A549 treated with CORT108297 at 1 μM for 4 hours (cell line): ENCODE measurements around the gene SYT8. TPM values are rescaled to one million over a fixed set of nuclear protein-coding genes. Genes with fewer than 3 reads are reported as not detected.

Experiments used
- total RNA-seq: library from RNA; stranded (reverse); fragments of 200-300 nt; extraction: Qiagen RNA extraction; gene quantifications from 5 replicates; pipeline ENCODE4 v1.2.3, GENCODE V29; 2022

SYT8 gene, protein sequence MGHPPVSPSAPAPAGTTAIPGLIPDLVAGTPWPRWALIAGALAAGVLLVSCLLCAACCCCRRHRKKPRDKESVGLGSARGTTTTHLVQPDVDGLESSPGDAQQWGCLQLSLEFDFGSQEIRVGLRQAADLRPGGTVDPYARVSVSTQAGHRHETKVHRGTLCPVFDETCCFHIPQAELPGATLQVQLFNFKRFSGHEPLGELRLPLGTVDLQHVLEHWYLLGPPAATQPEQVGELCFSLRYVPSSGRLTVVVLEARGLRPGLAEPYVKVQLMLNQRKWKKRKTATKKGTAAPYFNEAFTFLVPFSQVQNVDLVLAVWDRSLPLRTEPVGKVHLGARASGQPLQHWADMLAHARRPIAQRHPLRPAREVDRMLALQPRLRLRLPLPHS
- total RNA-seq, result 0.05 to 0.39 TPM (median 0.06 TPM) in 3 of 5 replicates, not detected in the others

DNA sequence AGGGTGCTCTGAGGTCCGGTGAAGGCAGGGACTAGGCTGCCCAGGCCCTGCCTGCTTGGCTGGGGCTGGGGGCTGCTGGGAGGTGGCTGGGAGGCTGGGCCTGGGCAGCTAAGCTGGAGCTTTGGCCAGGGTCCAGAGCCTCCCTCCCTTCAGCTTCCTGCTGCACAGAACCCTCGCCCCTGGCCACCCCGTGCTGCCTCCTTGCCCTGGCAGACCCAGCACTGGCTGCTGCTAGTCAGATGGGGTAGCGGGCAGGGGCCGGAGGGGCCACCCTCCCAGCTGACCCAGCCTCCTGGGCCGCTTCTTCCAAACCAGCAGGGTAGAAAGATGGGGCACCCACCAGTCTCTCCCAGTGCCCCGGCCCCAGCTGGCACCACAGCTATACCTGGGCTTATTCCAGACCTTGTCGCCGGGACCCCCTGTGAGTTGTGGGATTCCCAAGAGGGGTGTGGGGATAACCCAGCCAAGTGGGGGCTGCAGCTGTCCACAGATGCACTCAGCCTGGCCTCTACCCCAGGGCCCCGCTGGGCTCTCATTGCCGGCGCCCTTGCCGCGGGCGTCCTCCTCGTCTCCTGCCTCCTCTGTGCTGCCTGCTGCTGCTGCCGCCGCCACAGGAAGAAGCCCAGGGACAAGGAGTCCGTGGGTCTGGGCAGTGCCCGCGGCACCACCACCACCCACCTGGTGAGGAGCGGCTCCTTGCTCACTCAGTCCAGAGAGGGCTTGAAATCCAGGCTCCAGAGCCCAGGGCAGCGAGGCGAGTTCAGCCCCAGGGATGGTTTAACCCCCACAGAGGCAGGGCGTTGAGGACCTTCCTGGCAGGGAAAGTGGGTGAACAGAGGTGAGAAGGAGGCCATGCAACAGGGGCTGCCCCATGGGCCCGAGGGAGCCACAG is at the start of gene SYT8:
Gene SYT8 (plus strand): TSS at position 212 of the 892 bp plus-strand sequence. CDS start 116 bp downstream, at position 328.

DNA sequence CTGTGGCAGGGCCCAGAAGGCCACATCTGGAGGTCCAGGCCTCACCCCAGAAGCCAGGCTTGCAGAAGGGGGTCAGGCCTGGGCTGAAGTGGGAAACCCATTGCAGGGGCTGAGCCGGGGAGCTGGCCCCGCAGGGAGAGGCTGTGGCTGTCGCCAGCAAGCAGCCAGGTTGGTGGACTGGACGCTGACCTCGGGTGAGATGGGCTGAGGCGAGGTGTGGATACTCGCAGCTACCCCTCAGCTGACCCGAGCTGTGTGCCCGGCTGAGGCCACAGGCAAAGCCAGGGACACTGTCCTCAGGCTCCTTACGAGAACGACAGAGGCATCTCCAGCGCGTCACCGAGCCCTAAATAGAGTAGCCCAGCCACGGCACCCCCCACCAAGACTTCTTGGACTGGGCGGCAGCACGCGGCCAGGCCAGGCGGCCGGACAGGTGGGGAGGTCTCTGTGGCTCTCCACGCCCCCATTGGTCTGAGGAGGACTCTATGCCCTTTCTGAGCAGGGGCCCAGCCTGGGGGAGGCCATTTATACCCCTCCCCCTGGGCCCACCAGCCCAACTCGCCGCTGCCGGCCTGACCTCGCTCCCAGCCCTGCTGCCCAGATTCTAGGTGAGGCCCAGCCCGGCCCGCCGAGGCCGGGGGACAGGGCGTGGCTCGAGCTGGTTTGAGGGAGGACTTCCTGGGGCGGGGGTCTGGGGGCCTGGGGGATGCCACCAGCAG is 3.8 kb downstream of the SYT8 start, which contains the start of gene TNNI2:
Gene TNNI2 (plus strand): TSS at position 556 of the 719 bp plus-strand sequence. CDS start 716 bp downstream, outside the sequence.

DNA sequence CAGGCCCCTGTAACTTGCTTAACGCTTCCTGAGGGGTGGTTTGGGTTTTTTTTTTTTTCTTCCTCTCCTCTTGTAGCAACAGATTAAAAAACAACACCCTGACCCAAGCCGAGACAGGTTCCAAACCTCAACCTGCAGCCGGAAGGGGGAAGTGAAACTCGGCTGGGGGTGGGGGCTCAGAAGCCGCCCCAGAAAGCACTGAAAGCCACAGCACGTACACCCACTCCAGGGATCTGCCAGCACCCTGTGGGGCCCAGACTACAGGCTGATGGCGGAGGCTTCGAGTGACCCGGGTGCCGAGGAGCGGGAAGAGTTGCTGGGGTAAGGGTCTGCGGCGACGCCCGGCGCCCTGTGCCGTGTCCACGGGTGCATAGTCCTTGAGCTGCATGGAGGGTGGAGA is 18.1 kb downstream of the SYT8 start, which contains the start of gene LSP1:
Gene LSP1 (plus strand): TSS at position 208 of the 400 bp plus-strand sequence. CDS start 61 bp downstream, at position 269.

Other genes with a start within 250 kb of the SYT8 start
- gene KRTAP5-1, start 249.7 kb upstream of the SYT8 start, total RNA-seq, result not detected in 5 replicates
- not detected in 5 replicates for gene KRTAP5-2, start 236.7 kb upstream of the SYT8 start, total RNA-seq
- gene KRTAP5-3, start 226.5 kb upstream of the SYT8 start, total RNA-seq, result not detected in 5 replicates
- not detected in 5 replicates for gene KRTAP5-4, start 212.9 kb upstream of the SYT8 start, total RNA-seq
- not detected in 5 replicates for gene KRTAP5-5, start 205.2 kb upstream of the SYT8 start, total RNA-seq
- not detected in 5 replicates for gene KRTAP5-6, start 137.8 kb upstream of the SYT8 start, total RNA-seq
- 0.54 to 1.3 TPM (median 1.2 TPM) in 5 replicates for gene IFITM10, start 84.4 kb upstream of the SYT8 start, total RNA-seq
- gene CTSD, start 71.1 kb upstream of the SYT8 start, total RNA-seq, result 335 to 563 TPM (median 509 TPM) in 5 replicates
- gene TNNI2, start 4.0 kb downstream of the SYT8 start, total RNA-seq, result 0.25 TPM in 1 of 5 replicates, not detected in the others
- 0.55 to 2.7 TPM (median 1.6 TPM) in 5 replicates for gene LSP1, start 18.1 kb downstream of the SYT8 start, total RNA-seq
- gene PRR33, start 56.9 kb downstream of the SYT8 start, total RNA-seq, result not detected in 5 replicates
- gene TNNT3, start 84.7 kb downstream of the SYT8 start, total RNA-seq, result not detected in 5 replicates
- 133 to 163 TPM (median 158 TPM) in 5 replicates for gene MRPL23, start 112.3 kb downstream of the SYT8 start, total RNA-seq
- 5.3 to 14.5 TPM (median 10.2 TPM) in 5 replicates for gene H19, start 162.9 kb downstream of the SYT8 start, total RNA-seq